PC-9 (cell line): ENCODE measurements around the gene CD300C.

Experiments used
- CTCF ChIP-seq: fragments of 200-600 bp; sonication (generic); conservative IDR thresholded peaks from 2 replicates; pipeline ENCODE4 v1.6.1; 2017; ENCODE audit warnings: mixed run types, antibody characterized with exemption, mild to moderate bottlenecking, moderate library complexity
- EZH2 ChIP-seq: fragments of 200-600 bp; sonication (generic); IDR thresholded peaks from 2 replicates; pipeline ENCODE4 v1.8.0; 2017; ENCODE audit warnings: antibody characterized with exemption, low read depth

- TF ChIP-seq CTCF (no peak), EZH2 (no peak)
Measured at GRCh38 chr17:74578979-74579378, 33.1 kb upstream of the CD300C start.
